GM18520 (cell line): ENCODE measurements around the gene TBC1D14.

Source experiments
- ATAC-seq: cut with Tn5 transposase; IDR thresholded peaks from one replicate; pipeline ENCODE4 v1.9.1; 2021; ENCODE audit not compliant: unreplicated experiment

TBC1D14 gene

DNA sequence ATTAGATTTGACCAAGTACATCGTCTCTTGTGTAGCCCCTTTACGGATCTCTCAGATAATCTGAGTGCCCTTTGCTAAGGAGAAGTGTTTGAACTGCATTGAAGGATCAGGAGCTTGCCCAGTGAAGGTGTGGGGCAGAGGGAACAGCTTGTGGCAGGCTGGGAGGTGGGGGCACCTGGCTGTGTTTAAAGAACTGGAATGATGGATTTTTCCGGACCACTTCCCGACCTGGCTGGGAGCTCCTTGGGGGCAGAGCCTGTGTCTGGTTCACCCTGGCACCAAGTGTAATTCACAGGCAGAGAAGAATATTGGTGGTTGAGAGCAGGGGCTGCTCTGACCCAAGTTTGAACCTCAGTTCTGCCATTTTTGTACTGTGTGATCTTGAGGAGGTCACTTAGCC, 18.5 kb downstream of the TBC1D14 start:
- no peak for ATAC-seq

- ATAC-seq: no peak
Observed at GRCh38 chr4:6929339-6929811, 19.7 kb downstream of the TBC1D14 start.

DNA sequence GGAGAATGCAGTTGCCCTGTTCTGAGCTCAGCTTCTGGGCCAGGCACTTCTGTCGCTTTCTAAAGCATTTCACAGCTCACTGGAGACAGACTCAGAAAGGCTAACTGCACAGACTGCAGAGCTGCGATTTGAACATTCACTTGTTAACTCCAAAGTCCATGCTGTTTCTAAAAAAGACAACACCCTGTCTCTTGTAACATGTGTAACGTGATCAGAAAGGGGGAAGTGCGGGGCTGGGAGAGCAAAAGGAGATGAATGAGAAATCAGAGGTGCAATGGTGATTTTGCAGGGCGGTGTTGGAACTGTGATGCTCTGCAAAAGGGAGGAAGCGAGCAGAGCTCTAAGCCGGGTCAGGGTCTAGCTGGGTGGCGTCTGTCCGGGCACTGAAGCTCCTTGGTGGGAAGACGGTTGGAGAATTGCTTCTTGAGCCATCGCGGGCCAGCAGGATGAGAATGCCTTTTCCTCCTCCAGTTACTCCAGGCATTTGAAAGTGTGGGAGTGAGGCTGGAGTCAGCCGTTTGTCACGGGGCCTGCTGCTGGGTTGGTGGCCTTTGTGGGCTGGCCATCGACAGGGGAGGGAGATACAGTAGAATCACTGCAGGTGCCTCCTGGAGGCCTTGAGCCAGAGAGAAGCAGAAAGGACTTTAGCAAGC, 20.3 kb downstream of the TBC1D14 start:
- ATAC-seq: no peak

DNA sequence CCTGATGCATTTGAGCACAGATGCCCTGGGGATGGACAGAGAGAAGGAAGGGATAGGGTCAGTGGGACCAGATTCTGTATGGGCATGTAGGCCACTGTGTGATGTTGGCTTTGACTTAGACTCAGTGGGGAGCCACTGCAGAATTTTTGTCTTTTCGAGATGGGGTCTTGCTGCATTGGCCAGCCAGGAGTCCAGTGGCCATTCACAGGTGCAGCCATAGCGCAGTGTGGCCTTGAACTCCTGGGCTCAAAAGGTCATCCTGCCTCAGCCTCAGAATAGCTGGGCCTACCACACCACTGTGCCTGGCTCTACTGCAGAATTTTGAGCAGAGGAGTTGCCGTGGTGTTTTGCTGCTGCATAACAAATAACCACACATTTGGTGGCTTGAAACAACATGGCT, 22.8 kb downstream of the TBC1D14 start:
- no peak for ATAC-seq

DNA sequence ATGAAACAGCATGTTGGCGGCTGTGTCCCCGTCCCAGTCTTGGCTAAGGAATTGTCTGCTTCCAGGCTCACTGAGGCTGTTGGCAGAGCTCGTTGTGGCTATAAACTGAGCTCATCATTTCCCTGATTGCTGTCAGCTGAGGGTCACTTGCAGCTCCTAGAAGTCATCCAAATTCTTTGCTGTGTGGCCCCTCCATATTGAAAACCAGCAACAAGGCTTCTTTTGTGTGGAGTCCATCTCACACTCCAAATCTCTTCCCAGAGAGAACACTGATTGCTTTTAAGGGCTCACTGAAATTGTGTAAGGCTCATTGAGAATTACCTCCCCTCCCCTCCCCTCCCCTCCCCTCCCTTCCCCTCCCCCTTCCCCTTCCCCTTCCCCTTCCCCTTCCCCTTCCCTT, 23.3 kb downstream of the TBC1D14 start:
- no peak for ATAC-seq

- no peak for ATAC-seq
Observed at GRCh38 chr4:6933691-6934430, 24.2 kb downstream of the TBC1D14 start.

GRCh38 chr4:6935965-6936364, 26.3 kb downstream of the TBC1D14 start:
- no peak for ATAC-seq

DNA sequence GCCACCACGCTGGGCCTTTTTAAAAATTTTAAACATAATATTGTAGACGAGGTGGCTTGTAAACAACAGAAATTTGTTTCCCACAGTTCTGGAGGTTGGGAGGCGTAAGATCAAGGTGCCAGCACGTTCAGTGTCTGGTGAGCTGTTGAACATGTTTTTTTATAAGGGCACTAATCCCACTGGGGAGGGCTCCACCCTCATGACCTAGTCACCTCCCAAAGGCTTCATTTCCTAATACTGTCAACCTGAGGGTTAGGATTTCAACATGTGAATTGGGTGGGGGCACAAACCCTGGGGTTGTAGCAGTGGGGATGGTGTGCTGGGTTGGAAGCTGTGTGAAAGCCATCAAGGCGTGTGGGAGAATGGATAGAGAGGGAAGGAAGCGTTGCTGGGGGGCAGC, 27.6 kb downstream of the TBC1D14 start:
- ATAC-seq: no peak

GRCh38 chr4:6937754-6938153, 28.1 kb downstream of the TBC1D14 start:
- ATAC-seq: no peak

DNA sequence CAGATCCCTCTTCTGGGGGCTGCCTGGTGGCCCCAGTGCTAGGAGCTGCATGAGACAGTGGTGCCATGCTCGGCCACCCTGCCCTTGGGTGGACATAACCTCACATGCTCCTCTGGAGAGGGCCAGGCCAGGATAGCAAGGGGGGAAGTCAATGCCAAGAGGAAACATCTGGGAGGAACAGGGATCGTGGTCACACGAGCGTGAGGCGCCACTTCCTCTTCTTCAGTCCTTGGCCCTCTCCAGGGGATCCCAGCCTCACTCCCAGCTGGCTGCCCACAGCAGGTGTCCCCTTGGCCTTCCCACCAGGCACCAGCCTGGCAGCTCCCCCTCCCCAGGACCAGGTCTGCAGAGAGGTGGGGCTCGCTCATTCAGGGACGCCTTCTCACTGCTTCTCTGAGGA, 28.6 kb downstream of the TBC1D14 start:
- no peak for ATAC-seq

DNA sequence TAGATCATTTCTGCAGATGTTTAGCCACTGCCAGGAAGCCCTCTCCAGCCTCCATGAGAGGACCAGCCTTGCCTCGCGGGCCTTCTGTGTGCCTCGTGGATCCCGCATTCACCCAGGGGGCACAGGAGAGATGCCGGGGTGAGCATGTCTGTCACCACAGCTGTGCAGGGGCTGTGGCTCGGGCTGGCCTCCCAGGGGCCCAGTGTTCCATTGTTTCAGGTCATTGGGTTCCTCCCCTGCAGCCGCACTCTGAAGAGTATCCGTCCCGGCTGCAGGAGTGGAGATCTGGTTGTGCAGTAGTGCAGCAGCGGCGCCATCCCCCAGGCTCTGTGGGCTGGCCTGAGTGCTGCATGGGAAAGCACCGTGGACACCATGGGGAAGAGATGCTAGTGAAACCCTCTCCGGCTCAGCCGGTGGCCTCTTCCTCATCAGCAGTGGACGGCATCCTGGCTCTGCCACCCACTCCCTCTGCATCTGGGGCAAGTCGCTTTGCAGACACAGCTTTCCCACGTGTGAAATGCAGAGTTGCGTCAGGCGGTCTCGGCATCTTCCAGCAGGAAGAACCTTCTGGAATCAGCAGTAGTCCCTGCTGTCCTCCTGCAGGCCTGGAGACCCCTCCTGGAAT, 29.1 kb downstream of the TBC1D14 start:
- no peak for ATAC-seq

- ATAC-seq: no peak
Observed at GRCh38 chr4:6939761-6940743, 30.4 kb downstream of the TBC1D14 start.

GRCh38 chr4:6940744-6941137, 31.1 kb downstream of the TBC1D14 start:
- ATAC-seq: no peak

DNA sequence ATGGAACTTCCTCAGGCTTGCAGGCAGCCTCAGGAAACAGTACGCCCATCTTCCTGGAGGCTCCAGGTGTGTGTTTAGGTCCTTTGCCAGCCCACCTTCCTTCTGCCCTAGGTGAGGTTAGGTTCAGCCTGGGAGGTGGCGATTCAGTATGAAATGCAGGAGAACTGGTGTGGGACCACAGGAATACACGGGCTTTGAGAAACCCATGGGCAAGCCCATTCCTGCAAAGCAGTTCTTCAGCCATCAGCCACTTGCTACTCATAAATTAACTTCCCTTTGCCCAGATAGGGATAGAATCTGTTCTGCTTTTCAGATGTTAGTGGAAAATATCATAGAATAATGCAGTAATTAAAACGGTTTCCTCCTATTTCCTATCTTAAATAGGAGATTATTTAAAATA, 32.2 kb downstream of the TBC1D14 start:
- ATAC-seq: no peak

DNA sequence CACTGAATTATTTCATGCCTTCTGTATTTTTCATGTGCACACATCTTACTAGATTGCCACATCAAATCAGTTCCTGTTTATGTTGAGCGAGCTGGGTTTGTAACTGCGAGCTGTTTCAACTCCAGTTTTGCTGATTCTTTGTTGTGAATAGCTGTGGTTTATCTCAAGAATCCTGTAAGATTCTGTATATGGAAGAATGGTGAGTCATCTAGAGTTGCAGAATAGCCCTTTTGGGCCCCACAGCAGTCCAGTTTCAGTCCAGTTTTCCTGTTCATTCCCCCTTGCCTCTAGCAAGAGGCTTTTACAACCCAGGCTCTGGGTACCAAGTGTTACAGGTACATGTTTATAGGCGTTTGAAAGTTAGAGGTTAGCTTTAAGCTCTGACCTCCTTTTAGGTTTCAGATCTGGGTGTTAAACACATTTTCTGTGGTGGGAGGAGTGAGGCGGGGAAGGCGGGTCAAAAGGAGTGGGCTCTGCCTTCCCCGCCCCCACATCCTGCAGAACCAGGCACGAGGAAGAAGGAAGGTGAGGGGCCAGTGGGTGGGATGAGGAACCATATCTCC, 32.7 kb downstream of the TBC1D14 start:
- peak; percentile 59 for ATAC-seq

DNA sequence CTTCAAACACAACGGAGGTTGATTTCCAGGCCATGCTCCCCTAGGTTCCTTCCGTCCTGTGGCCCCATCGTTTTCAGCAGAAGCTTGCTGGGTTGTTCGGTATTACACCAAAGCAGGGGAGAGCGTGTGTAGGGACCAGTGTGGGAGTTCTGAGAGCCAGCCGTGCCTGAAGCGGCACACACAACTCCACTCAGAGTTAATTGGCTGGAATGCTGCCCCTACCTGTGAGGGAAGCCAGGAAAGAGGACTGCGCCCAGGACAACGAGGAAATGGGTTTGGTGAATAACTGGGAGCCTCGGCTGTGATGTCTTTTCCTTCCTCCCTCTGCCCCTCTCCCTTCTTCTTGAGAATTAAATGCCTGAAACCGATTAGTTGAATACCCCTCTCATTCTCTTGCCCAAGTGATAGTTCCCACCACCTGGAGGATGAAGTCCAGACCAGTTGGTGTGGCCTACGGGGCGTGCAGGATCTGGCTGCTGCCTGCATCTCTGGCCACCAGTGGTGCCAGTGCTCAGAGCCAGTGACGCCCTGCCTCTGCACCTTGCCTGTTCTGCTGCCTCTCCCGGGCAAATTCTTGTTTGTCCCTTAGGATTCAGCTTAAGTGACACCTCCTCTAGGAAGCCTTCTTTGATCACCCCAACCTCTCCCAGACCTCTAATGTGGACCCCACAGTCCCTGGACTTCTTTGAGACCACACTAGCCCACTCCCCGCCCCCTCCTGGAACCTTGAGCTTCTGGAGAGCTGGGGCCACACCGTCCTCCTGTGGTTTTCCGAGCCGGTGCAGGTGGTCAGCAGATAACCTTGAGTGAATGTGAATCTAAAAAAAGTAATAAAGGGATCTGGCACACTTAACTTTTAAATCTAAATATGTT, 33.6 kb downstream of the TBC1D14 start:
- ATAC-seq: no peak

DNA sequence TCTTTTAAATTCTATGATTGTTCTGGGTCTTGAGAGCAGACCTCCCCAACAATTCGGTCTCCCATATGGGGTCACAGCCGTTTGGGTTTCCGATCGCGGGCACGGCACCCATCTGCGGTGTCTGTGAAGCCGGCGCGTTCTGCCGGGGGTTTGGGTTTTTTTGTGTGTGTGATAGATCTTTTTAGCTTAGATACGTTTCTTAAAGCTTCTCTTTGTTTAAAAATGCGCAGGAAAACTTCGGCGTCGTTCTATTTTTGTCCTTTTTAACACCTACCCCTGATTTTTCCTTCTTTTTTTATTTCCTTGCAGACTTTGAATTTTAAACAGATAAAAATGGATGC, 34.2 kb downstream of the TBC1D14 start:
- ATAC-seq: no peak

- no peak for ATAC-seq
Observed at GRCh38 chr4:6944301-6945051, 34.9 kb downstream of the TBC1D14 start.

DNA sequence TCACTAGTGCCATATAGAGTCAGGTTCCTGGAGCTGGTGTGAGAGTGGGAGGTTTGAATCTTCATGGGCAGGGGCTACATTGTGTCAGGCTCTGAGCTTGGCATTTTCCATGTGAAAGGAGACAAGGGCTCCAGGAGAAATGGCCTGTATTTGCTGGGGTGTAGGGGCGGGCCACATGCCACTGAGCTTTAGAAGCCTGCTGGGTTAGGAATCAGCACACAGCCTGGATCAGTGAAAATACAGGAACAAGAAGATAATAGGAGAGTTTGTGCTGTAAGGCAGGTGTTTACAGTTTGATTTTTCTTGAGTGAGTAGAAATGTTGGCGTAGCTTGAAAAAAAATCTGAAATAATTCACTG, 35.4 kb downstream of the TBC1D14 start:
- no peak for ATAC-seq
